Liver (tissue), 3 donors: ENCODE results near the gene DAAM1.

ENCODE experiments used
- EGR1 ChIP-seq, 2 donors: IDR thresholded peaks; 2 replicates each; pipeline ENCODE4 v1.6.1; 2016 to 2018; ENCODE audit warnings: antibody characterized with exemption in 2 of 2, low read depth in 2 of 2
- GABPA ChIP-seq, 2 donors: IDR thresholded peaks in 1 of 2; conservative IDR thresholded peaks in 1 of 2; 2 replicates each; pipeline ENCODE4 v1.6.1; 2016; ENCODE audit warnings: antibody characterized with exemption in 2 of 2, mild to moderate bottlenecking in 1 of 2, moderate library complexity in 1 of 2
- HNF4G ChIP-seq: IDR thresholded peaks from 2 replicates; pipeline ENCODE4 v1.6.1; 2016; ENCODE audit warnings: antibody characterized with exemption
- JUND ChIP-seq, 2 donors: IDR thresholded peaks; 2 replicates each; pipeline ENCODE4 v1.6.1; 2016; ENCODE audit warnings: antibody characterized with exemption in 2 of 2
- MAX ChIP-seq: IDR thresholded peaks from 2 replicates; pipeline ENCODE4 v1.6.1; 2016; ENCODE audit warnings: antibody characterized with exemption
- RAD21 ChIP-seq, 2 donors: IDR thresholded peaks; 2 replicates each; pipeline ENCODE4 v1.6.1; 2016; ENCODE audit warnings: antibody characterized with exemption in 2 of 2, mild to moderate bottlenecking in 2 of 2
- RXRA ChIP-seq, 2 donors: IDR thresholded peaks; 2 replicates each; pipeline ENCODE4 v1.6.1; 2017 to 2018; ENCODE audit warnings: antibody characterized with exemption in 2 of 2, mild to moderate bottlenecking in 1 of 2
- TAF1 ChIP-seq: conservative IDR thresholded peaks from 2 replicates; pipeline ENCODE4 v1.6.1; 2016; ENCODE audit warnings: antibody characterized with exemption, mild to moderate bottlenecking
- YY1 ChIP-seq: IDR thresholded peaks from 2 replicates; pipeline ENCODE4 v1.6.1; 2016; ENCODE audit warnings: antibody characterized with exemption, mild to moderate bottlenecking
- TF ChIP-seq, protein P1 (sequence below): fragments of 150-350 bp; IDR thresholded peaks from 2 replicates; pipeline ENCODE4 v1.5.1; 2017; ENCODE audit warnings: improper control_type of control experiment, low read depth, low read length; ENCODE audit not compliant: missing input control
- TF ChIP-seq, protein P2 (sequence below): IDR thresholded peaks from 2 replicates; pipeline ENCODE4 v1.6.1; 2016; ENCODE audit warnings: antibody characterized with exemption, mild to moderate bottlenecking
- TF ChIP-seq, protein P3 (sequence below): IDR thresholded peaks from 2 replicates; pipeline ENCODE4 v1.6.1; 2016; ENCODE audit warnings: antibody characterized with exemption
- donor health status: healthy.
- donor health status: healthy.

DNA sequence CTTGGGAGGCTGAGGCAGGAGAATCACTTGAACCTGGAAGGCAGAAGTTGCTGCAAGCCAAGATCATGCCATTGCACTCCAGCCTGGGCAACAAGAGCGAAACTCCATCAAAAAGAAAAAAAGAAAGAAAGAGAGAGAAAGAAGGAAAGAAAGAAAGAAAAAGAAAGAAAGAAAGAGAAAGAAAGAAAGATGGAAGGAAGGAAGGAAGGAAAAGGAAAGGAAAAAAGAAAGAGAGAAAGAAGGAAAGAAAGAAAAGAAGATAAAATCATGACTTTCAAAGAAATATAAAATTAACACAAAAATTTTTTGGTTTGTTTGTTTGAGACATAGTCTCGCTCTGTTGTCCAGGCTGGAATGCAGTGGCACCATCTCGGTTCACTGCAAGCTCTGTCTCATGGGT is 22.2 kb upstream of the DAAM1 start:
- TF ChIP-seq, protein P1, sequence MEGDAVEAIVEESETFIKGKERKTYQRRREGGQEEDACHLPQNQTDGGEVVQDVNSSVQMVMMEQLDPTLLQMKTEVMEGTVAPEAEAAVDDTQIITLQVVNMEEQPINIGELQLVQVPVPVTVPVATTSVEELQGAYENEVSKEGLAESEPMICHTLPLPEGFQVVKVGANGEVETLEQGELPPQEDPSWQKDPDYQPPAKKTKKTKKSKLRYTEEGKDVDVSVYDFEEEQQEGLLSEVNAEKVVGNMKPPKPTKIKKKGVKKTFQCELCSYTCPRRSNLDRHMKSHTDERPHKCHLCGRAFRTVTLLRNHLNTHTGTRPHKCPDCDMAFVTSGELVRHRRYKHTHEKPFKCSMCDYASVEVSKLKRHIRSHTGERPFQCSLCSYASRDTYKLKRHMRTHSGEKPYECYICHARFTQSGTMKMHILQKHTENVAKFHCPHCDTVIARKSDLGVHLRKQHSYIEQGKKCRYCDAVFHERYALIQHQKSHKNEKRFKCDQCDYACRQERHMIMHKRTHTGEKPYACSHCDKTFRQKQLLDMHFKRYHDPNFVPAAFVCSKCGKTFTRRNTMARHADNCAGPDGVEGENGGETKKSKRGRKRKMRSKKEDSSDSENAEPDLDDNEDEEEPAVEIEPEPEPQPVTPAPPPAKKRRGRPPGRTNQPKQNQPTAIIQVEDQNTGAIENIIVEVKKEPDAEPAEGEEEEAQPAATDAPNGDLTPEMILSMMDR: no peak
- TF ChIP-seq EGR1 (IDR thresholded peaks at IDR 0.05; ENCODE audit: low read depth in 2 of 2): no peak
- TF ChIP-seq, protein P2, sequence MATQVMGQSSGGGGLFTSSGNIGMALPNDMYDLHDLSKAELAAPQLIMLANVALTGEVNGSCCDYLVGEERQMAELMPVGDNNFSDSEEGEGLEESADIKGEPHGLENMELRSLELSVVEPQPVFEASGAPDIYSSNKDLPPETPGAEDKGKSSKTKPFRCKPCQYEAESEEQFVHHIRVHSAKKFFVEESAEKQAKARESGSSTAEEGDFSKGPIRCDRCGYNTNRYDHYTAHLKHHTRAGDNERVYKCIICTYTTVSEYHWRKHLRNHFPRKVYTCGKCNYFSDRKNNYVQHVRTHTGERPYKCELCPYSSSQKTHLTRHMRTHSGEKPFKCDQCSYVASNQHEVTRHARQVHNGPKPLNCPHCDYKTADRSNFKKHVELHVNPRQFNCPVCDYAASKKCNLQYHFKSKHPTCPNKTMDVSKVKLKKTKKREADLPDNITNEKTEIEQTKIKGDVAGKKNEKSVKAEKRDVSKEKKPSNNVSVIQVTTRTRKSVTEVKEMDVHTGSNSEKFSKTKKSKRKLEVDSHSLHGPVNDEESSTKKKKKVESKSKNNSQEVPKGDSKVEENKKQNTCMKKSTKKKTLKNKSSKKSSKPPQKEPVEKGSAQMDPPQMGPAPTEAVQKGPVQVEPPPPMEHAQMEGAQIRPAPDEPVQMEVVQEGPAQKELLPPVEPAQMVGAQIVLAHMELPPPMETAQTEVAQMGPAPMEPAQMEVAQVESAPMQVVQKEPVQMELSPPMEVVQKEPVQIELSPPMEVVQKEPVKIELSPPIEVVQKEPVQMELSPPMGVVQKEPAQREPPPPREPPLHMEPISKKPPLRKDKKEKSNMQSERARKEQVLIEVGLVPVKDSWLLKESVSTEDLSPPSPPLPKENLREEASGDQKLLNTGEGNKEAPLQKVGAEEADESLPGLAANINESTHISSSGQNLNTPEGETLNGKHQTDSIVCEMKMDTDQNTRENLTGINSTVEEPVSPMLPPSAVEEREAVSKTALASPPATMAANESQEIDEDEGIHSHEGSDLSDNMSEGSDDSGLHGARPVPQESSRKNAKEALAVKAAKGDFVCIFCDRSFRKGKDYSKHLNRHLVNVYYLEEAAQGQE: no peak
- TF ChIP-seq MAX: no peak
- TF ChIP-seq RAD21 (IDR thresholded peaks at IDR 0.05): no peak
- TF ChIP-seq RXRA (IDR thresholded peaks at IDR 0.05): no peak
- TF ChIP-seq, protein P3, sequence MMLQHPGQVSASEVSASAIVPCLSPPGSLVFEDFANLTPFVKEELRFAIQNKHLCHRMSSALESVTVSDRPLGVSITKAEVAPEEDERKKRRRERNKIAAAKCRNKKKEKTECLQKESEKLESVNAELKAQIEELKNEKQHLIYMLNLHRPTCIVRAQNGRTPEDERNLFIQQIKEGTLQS: no peak
- TF ChIP-seq HNF4G: no peak
- TF ChIP-seq JUND (IDR thresholded peaks at IDR 0.05): no peak
- TF ChIP-seq TAF1: no peak
- no peak for TF ChIP-seq GABPA (IDR thresholded peaks at IDR 0.05 in 1 of 2, conservative IDR thresholded peaks at IDR 0.05 in 1 of 2)
- TF ChIP-seq YY1: no peak
